RWPE1 (cell line): ENCODE data around the gene SP3.

Experiments
- CTCF ChIA-PET: fragments of 350-600 bp; sonication (Branson Sonifier 250); formaldehyde crosslinking; extraction: SDS; loops from one replicate; lab custom pipeline; 2021; lab: Yijun Ruan, JAX
- POLR2A ChIA-PET: fragments of 400-600 bp; formaldehyde crosslinking; extraction: SDS; loops from one replicate; lab custom pipeline; 2020; ENCODE audit warnings: antibody characterized with exemption; ENCODE audit not compliant: low non-redundant PET; lab: Yijun Ruan, JAX
- DNase-seq: peaks from one replicate; pipeline ENCODE4 v3.0.0; 2012; ENCODE audit warnings: low spot score
- H3K27ac ChIP-seq: fragments of 450-650 bp; 2 replicates; pipeline ENCODE4 v1.5.1; 2017
- CTCF ChIP-seq: fragments of 450-650 bp; conservative IDR thresholded peaks from 2 replicates; pipeline ENCODE4 v1.5.1; 2017; ENCODE audit warnings: low read depth, mild to moderate bottlenecking

The SP3 gene

GRCh38 chr2:174003720-174004695 is 38.8 kb upstream of the SP3 start:
- no peak for TF ChIP-seq CTCF
- ChIA-PET CTCF (interaction anchor here (0.6 to 0.8 kb wide), 2 partner anchors 16 to 59 kb away, joined by 3 read pairs; no protein-coding TSS in a partner anchor), POLR2A (no interaction called here)
- H3K27ac ChIP-seq: no peak overlapping the region
- no peak for DNase-seq

- no peak for TF ChIP-seq CTCF
- ChIA-PET CTCF (no interaction called here), POLR2A (no interaction called here)
- no peak overlapping the region for H3K27ac ChIP-seq
- no peak for DNase-seq
Observed at GRCh38 chr2:174002679-174003078, 37.5 kb upstream of the SP3 start.

- no peak for TF ChIP-seq CTCF
- no peak for DNase-seq
- CTCF ChIA-PET: no interaction called here
- no peak overlapping the region for H3K27ac ChIP-seq
- POLR2A ChIA-PET: no interaction called here
Observed at GRCh38 chr2:174001107-174001506, 35.9 kb upstream of the SP3 start.

- TF ChIP-seq CTCF: no peak
- ChIA-PET CTCF (no interaction called here), POLR2A (no interaction called here)
- no peak for DNase-seq
- H3K27ac ChIP-seq: no peak overlapping the region
Observed at GRCh38 chr2:173999724-174000123, 34.6 kb upstream of the SP3 start.

GRCh38 chr2:173999272-173999671 is 34.1 kb upstream of the SP3 start:
- TF ChIP-seq CTCF: no peak
- DNase-seq: no peak
- CTCF ChIA-PET: no interaction called here
- H3K27ac ChIP-seq: no peak overlapping the region
- POLR2A ChIA-PET: no interaction called here

GRCh38 chr2:173998386-173998785 is 33.2 kb upstream of the SP3 start:
- TF ChIP-seq CTCF: no peak
- ChIA-PET CTCF (no interaction called here), POLR2A (no interaction called here)
- H3K27ac ChIP-seq: no peak overlapping the region
- DNase-seq: no peak
